Endothelial cell of umbilical vein (primary cell): ENCODE data around the gene POLN.

Experiments used
- CTCF ChIP-seq, 2 donors: IDR thresholded peaks; 1 replicate in 1 of 2; 2 replicates in 1 of 2; pipeline ENCODE4 v1.5.1; 2011; ENCODE audit warnings: low read length in 2 of 2, mild to moderate bottlenecking in 2 of 2, moderate library complexity in 2 of 2, control low read depth in 1 of 2, inconsistent platforms in 1 of 2, low read depth in 1 of 2; ENCODE audit not compliant: insufficient read depth in 1 of 2; ENCODE audit errors: extremely low read depth in 1 of 2
- EZH2 ChIP-seq: IDR thresholded peaks from 2 replicates; pipeline ENCODE4 v1.6.1; 2012; ENCODE audit warnings: borderline replicate concordance, low read depth, mild to moderate bottlenecking, moderate library complexity, low read length, inconsistent platforms; ENCODE audit not compliant: severe bottlenecking

- TF ChIP-seq EZH2 (no peak), CTCF (IDR thresholded peaks at IDR 0.05; ENCODE audit: extremely low read depth in 1 of 2, insufficient read depth in 1 of 2, low read depth in 1 of 2, low read length in 2 of 2) (no peak)
Measured at GRCh38 chr4:2090642-2091041, 151.3 kb downstream of the POLN start.
